Spleen (tissue), 11 donors: ENCODE data around the gene CRKL. TPM values are rescaled to one million over a fixed set of nuclear protein-coding genes. Genes with fewer than 3 reads are reported as not detected.

Experiments
- DNase-seq: peaks from one replicate; pipeline ENCODE4 v3.0.0-alpha.2; 2020
- H3K27ac ChIP-seq, 8 donors: fragments of 200-600 bp; sonication (generic) in 7 of 8; 1 replicate in 4 of 8; 2 replicates in 4 of 8; pipeline versions ENCODE4 v1.5.0 to v1.8.0; 2016 to 2021; ENCODE audit warnings: inconsistent platforms in 4 of 8, mild to moderate bottlenecking in 4 of 8, moderate library complexity in 1 of 8
- H3K27me3 ChIP-seq, 7 donors: fragments of 200-600 bp; sonication (generic) in 6 of 7; replicated peaks in 1 of 7; 1 replicate in 4 of 7; 2 replicates in 3 of 7; pipeline versions ENCODE4 v1.5.0 to v1.8.0; 2016 to 2021; ENCODE audit warnings: inconsistent platforms in 3 of 7, mild to moderate bottlenecking in 1 of 7
- H3K36me3 ChIP-seq, 6 donors: fragments of 200-600 bp; sonication (generic) in 5 of 6; 1 replicate in 4 of 6; 2 replicates in 2 of 6; pipeline versions ENCODE4 v1.5.0 to v1.8.0; 2016 to 2021; ENCODE audit warnings: inconsistent platforms in 2 of 6
- H3K4me1 ChIP-seq, 6 donors: fragments of 200-600 bp; sonication (generic) in 5 of 6; 1 replicate in 3 of 6; 2 replicates in 3 of 6; pipeline versions ENCODE4 v1.5.0 to v1.8.0; 2016 to 2021; ENCODE audit warnings: inconsistent platforms in 3 of 6
- H3K4me3 ChIP-seq, 8 donors: fragments of 200-600 bp; sonication (generic) in 7 of 8; 1 replicate in 4 of 8; 2 replicates in 4 of 8; pipeline versions ENCODE4 v1.5.0 to v1.8.0; 2016 to 2021; ENCODE audit warnings: inconsistent platforms in 4 of 8, mild to moderate bottlenecking in 4 of 8, moderate library complexity in 2 of 8
- H3K9me3 ChIP-seq, 8 donors: fragments of 200-600 bp; sonication (generic) in 7 of 8; 1 replicate in 4 of 8; 2 replicates in 4 of 8; pipeline versions ENCODE4 v1.5.0 to v1.8.0; 2016 to 2021; ENCODE audit warnings: inconsistent platforms in 4 of 8
- POLR2A ChIP-seq, 3 donors: fragments of 450-650 bp; IDR thresholded peaks; one replicate each; pipeline ENCODE4 v1.5.1; 2017; ENCODE audit warnings: antibody characterized with exemption in 3 of 3, mild to moderate bottlenecking in 1 of 3
- POLR2AphosphoS5 ChIP-seq, 3 donors: sonication (generic); formaldehyde crosslinking; IDR thresholded peaks; one replicate each; pipeline ENCODE4 v1.5.1; 2017; ENCODE audit warnings: antibody characterized with exemption in 3 of 3
- WGBS, 5 donors: extraction: QIAGEN DNeasy Blood & Tissue Kit in 3 of 5; methylation state at CpG; one replicate each; pipeline versions ENCODE4 v1.1.5 to v1.1.7; 2013 to 2018; 5-methylcytosine and 5-hydroxymethylcytosine counted together
- intact Hi-C: fragments of 100-400 bp; cut with DNase I; formaldehyde crosslinking; loops from one replicate; pipeline ENCODE4 v1.15.0; 2023; ENCODE audit warnings: low total_unique reads
- polyA plus RNA-seq, 3 donors: library from polyadenylated mRNA; stranded (reverse); fragments of 200-250 nt; gene quantifications; one replicate each; pipeline ENCODE4 v1.2.1, GENCODE V29; 2013
- total RNA-seq, 7 donors: library from RNA; depleted of rRNA in 3 of 7; stranded (reverse); fragments of >200 nt in 3 of 7; fragmentation: NEBNext Ultra II Directional in 4 of 7; extraction: Animal tissue kit (Norgen Biotek cat#: 25700) in 4 of 7; gene quantifications; one replicate each; pipeline versions ENCODE4 v1.1.0 to v1.2.1, GENCODE V29; 2016 to 2021
- TF ChIP-seq, protein P1 (sequence below), 11 experiments: fragments of 200-600 bp in 7 of 11; fragments of 450-650 bp in 4 of 11; sonication (generic) in 4 of 11; IDR thresholded peaks in 8 of 11; conservative IDR thresholded peaks in 3 of 11; 1 replicate in 7 of 11; 2 replicates in 4 of 11; pipeline versions ENCODE4 v1.4.0 to v1.8.0; 2016 to 2021; ENCODE audit warnings: antibody characterized with exemption in 11 of 11, inconsistent platforms in 4 of 11, mild to moderate bottlenecking in 1 of 11
- donor health status: healthy with polysubstance abuse.
- donor health status: DM: no; HTN: no; CAD: no; lungs with moderate emphysema.
- donor health status: DM: no; HTN: no; CAD: no.
- donor health status: Bipolar disorder and iron deficiency.
- donor health status: healthy.
- donor health status: DM: no; HTN: no; CAD: no.
- donor health status: DM: yes; HTN: yes; CAD: no.

The CRKL gene
- total and polyA plus RNA-seq, 10 donors = 11.5 to 65.3 (median 57.4) TPM

DNA sequence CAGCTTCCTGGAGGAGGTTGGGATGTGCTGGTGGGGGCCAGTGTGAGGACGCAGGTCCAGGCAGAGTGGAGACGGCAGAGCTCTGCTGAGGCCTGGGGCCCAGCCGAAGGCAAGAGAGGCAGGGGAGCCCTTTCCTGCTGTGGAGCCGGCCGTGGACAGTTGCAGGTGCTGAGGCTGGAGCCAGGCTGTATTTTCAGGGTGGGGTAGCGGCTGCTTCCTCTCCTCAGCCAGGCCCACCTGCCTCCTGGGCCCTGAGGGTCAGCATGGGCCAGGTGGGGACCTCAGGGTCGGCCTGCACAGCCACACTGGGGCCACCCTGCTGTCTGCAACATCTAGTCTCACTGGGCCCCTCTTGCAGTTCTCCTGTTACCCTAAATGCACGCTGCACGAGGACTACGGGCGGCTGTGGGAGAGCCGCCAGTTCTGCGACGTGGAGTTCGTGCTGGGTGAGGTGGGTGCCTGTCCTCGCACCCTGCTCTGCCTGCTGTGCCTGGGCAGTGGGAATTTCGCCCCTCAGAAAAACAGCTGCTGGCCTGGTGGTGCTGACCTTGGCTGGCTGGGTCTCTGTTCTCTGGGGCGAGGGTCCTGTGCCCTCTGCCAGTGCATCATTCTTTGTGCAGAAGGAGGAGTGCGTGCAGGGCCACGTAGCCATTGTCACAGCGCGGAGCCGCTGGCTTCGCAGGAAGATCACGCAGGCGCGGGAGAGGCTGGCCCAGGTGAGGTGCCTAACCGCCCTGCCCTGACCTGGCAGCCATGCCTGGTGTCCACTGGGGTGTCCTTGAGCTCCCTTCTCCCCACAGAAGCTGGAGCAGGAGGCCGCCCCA lies 76.3 kb downstream of the CRKL start:
- H3K36me3 ChIP-seq = peaks cover 3 to 100% (median 70%) of the 10 kb centered on the region in 6 donors
- intact Hi-C loops = no loop called here
- WGBS, 5 donors = 87 to 97% (median 96%) methylated on average over 11 to 29 of the region's 29 CpGs

DNA sequence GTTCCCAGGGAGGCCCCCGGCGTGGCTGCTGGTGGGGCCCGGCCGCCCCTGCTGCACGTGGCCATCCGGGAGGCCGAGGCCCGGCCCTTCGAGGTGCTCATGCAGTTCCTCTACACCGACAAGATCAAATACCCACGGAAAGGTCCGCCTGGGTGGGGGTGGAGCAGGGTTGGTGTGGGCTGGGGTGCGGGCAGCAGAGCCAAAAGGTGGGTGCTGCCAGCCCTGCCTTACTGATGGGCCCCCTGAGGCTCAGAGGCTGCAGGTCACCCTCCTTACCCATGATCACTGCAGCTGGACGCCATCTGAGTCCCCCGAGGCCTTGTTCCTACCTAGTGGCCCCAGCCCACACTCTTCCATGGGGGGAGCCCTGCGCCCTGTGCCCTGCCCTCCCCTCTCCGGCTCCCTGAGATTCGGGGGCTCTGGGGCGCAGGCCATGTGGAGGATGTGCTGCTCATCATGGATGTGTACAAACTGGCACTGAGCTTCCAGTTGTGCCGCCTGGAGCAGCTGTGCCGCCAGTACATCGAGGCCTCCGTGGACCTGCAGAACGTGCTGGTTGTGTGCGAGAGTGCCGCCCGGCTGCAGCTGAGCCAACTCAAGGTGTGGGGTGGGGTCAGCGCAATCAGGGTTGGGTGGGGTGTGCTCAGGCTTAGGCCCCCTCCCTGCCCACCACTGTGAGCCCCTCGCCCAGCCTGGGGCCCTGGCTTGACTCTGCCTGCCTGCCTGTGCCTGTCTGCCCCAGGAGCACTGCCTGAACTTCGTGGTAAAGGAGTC lies 77.1 kb downstream of the CRKL start:
- Histone ChIP-seq H3K4me3 (no peak overlapping the region), H3K27me3 (no peaks in the 10 kb centered on the region), H3K36me3 (peaks cover 3 to 100% (median 77%) of the 10 kb centered on the region in 6 donors), H3K27ac (no peak overlapping the region), H3K9me3 (no peaks in the 10 kb centered on the region), H3K4me1 (peaks cover 0 to 20% (median under 1%) of the 10 kb centered on the region in 6 donors)
- TF ChIP-seq, protein P1, sequence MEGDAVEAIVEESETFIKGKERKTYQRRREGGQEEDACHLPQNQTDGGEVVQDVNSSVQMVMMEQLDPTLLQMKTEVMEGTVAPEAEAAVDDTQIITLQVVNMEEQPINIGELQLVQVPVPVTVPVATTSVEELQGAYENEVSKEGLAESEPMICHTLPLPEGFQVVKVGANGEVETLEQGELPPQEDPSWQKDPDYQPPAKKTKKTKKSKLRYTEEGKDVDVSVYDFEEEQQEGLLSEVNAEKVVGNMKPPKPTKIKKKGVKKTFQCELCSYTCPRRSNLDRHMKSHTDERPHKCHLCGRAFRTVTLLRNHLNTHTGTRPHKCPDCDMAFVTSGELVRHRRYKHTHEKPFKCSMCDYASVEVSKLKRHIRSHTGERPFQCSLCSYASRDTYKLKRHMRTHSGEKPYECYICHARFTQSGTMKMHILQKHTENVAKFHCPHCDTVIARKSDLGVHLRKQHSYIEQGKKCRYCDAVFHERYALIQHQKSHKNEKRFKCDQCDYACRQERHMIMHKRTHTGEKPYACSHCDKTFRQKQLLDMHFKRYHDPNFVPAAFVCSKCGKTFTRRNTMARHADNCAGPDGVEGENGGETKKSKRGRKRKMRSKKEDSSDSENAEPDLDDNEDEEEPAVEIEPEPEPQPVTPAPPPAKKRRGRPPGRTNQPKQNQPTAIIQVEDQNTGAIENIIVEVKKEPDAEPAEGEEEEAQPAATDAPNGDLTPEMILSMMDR (IDR thresholded peaks at IDR 0.05 in 8 of 11, conservative IDR thresholded peaks at IDR 0.05 in 3 of 11) = no peak
- TF ChIP-seq POLR2AphosphoS5 (IDR thresholded peaks at IDR 0.05) = peak in 1 of 3 donors; percentile 19
- no peak for TF ChIP-seq POLR2A (IDR thresholded peaks at IDR 0.05)
- DNase-seq = no peak
- 94 to 96% (median 95%) methylated on average over 15 to 30 of the region's 30 CpGs for WGBS, 5 donors
- intact Hi-C loops = no loop called here

More for the DNA sequence above, 76.3 kb downstream of the CRKL start:
- no peak for TF ChIP-seq POLR2AphosphoS5 (IDR thresholded peaks at IDR 0.05)
- TF ChIP-seq, protein P1 (IDR thresholded peaks at IDR 0.05 in 8 of 11, conservative IDR thresholded peaks at IDR 0.05 in 3 of 11) = no peak
- no peak for TF ChIP-seq POLR2A (IDR thresholded peaks at IDR 0.05)
- H3K9me3 ChIP-seq = no peaks in the 10 kb centered on the region
- peaks cover 0 to 16% (median 0%) of the 10 kb centered on the region in 6 donors for H3K4me1 ChIP-seq
- no peak for DNase-seq
- no peaks in the 10 kb centered on the region for H3K27me3 ChIP-seq
- no peak overlapping the region for H3K4me3 ChIP-seq
- H3K27ac ChIP-seq = no peak overlapping the region

DNA sequence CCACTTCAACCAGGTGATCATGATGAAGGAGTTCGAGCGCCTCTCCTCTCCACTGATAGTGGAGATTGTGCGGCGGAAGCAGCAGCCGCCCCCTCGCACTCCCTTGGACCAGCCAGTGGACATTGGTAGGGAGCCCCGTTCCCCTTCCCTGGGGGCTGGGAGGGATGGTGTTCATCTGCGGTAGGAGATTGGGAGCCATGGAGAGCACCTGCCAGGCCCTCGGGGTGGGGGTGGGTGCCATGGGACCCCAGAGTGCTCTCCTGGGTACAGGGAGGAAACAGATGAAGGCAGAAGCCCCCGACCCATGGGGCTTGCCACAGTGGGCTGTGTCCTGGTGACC lies 77.7 kb downstream of the CRKL start:
- H3K9me3 ChIP-seq = no peaks in the 10 kb centered on the region
- no peak overlapping the region for H3K4me3 ChIP-seq
- H3K4me1 ChIP-seq = peaks cover 3 to 22% (median 6%) of the 10 kb centered on the region in 6 donors
- no peak for TF ChIP-seq POLR2AphosphoS5 (IDR thresholded peaks at IDR 0.05)
- no peak for TF ChIP-seq POLR2A (IDR thresholded peaks at IDR 0.05)
- H3K27me3 ChIP-seq = no peaks in the 10 kb centered on the region
- WGBS, 5 donors = 75 to 97% (median 93%) methylated on average over 1 to 10 of the region's 10 CpGs
- no peak for DNase-seq
- H3K27ac ChIP-seq = no peak overlapping the region
- H3K36me3 ChIP-seq = peaks cover 3 to 100% (median 83%) of the 10 kb centered on the region in 6 donors
- intact Hi-C loops = no loop called here

- WGBS, 5 donors = 92 to 95% (median 93%) methylated on average over 17 to 23 of the region's 23 CpGs
- Histone ChIP-seq H3K4me3 (no peak overlapping the region), H3K27ac (no peak overlapping the region), H3K9me3 (no peaks in the 10 kb centered on the region), H3K27me3 (no peaks in the 10 kb centered on the region), H3K4me1 (peaks cover 10 to 25% (median 12%) of the 10 kb centered on the region in 6 donors), H3K36me3 (peaks cover 3 to 100% (median 84%) of the 10 kb centered on the region in 6 donors)
- intact Hi-C loops = no loop called here
- TF ChIP-seq POLR2AphosphoS5 (IDR thresholded peaks at IDR 0.05) (peak in 1 of 3 donors; percentile 3), POLR2A (IDR thresholded peaks at IDR 0.05) (no peak)
- DNase-seq = no peak
Observed at GRCh38 chr22:20995329-20996030, 78.3 kb downstream of the CRKL start.
